ENCODE measurements around the gene SERF2.
"Not testable (repeated sequence)": the region's sequence is repeated elsewhere in the genome, so short reads cannot be mapped to it uniquely, and the experiment has no call there.

SERF2 gene

GRCh38 chr15:43826029-43826507, 33.9 kb downstream of the SERF2 start:
- no peak for TF ChIP-seq CTCF (IDR thresholded peaks at IDR 0.05; ENCODE audit: insufficient read depth, missing control alignments)
- no peak for DNase-seq (ENCODE audit: insufficient read length, low spot score)
- no peak for FAIRE-seq

GRCh38 chr15:43826508-43827341, 34.6 kb downstream of the SERF2 start, which contains the start of gene WDR76:
TSS of gene WDR76 (plus strand) at chr15:43827002. CDS start at chr15:43827033, 31 bp downstream.
- no peak for TF ChIP-seq CTCF (IDR thresholded peaks at IDR 0.05; ENCODE audit: insufficient read depth, missing control alignments)
- DNase-seq (ENCODE audit: insufficient read length, low spot score) (peak; percentile 34), FAIRE-seq (no peak)

- no peak for TF ChIP-seq CTCF (IDR thresholded peaks at IDR 0.05; ENCODE audit: insufficient read depth, missing control alignments)
- DNase-seq (ENCODE audit: insufficient read length, low spot score) (no peak), FAIRE-seq (no peak)
Measured at GRCh38 chr15:43828061-43828657, 36.0 kb downstream of the SERF2 start.

- not testable (repeated sequence) for DNase-seq (ENCODE audit: insufficient read length, low spot score); FAIRE-seq
Measured at GRCh38 chr15:43829951-43830540, 37.9 kb downstream of the SERF2 start.

- DNase-seq (ENCODE audit: insufficient read length, low spot score); FAIRE-seq: not testable (repeated sequence)
Measured at GRCh38 chr15:43830691-43831275, 38.7 kb downstream of the SERF2 start.

GRCh38 chr15:43831519-43832052, 39.5 kb downstream of the SERF2 start:
- not testable (repeated sequence) for FAIRE-seq; DNase-seq (ENCODE audit: insufficient read length, low spot score)

- FAIRE-seq: not testable (repeated sequence)
Measured at GRCh38 chr15:43832485-43832884, 40.4 kb downstream of the SERF2 start.

GRCh38 chr15:43845421-43845820, 53.3 kb downstream of the SERF2 start:
- no peak for TF ChIP-seq CTCF (IDR thresholded peaks at IDR 0.05; ENCODE audit: insufficient read depth, missing control alignments)
- DNase-seq (ENCODE audit: insufficient read length, low spot score): no peak
- FAIRE-seq: no peak

More at GRCh38 chr15:43832485-43832884, 40.4 kb downstream of the SERF2 start:
- not testable (repeated sequence) for DNase-seq (ENCODE audit: insufficient read length, low spot score)
